TTC549 (cell line): Measurements from ENCODE around the gene VEZF1.

Experiments used
- FAIRE-seq: peaks from 2 replicates; lab custom pipeline; 2012; peaks lifted over from hg19 to GRCh38; lab: Jason Lieb, UNC

Gene VEZF1

GRCh38 chr17:57948555-57949420 lies 39.3 kb downstream of the VEZF1 start:
- no peak for FAIRE-seq

DNA sequence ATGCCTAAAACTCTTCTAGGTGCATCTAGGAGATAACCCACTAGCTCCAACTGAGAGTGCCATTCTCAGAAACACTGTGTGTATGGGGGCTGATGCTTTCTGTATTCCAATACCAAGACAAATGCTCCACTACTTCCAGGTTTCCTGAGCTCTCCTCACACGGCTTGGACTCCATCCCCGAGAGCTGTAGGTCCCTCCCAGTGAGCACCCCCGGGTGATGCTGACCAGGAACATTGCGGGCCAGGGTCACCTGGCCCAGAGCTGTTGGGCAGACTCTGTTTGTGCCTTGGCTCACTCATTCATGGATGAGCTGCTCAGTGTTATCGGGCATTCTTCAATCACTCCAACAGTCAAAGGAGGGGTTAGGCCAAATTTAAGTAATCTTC lies 39.9 kb downstream of the VEZF1 start:
- no peak for FAIRE-seq

DNA sequence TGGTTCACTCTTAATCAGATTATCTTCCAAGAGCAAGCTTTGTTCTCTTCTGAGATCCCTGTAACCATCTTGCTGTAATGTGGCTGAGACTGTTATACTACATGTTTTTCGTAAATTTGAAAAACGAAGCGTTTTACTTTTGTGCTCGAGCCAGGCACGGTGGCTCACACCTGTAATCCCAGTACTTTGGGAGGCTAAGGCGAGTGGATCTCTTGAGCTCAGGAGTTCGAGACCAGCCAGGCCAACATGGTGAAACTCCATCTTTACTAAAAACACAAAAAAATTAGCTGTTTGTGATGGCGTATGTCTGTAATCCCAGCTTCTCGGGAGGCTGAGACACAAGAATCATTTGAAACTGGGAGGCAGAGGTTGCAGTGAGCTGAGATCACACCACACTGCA lies 40.7 kb downstream of the VEZF1 start:
- FAIRE-seq = no peak

- FAIRE-seq = no peak
Measured at GRCh38 chr17:57946798-57947358, 41.2 kb downstream of the VEZF1 start.

DNA sequence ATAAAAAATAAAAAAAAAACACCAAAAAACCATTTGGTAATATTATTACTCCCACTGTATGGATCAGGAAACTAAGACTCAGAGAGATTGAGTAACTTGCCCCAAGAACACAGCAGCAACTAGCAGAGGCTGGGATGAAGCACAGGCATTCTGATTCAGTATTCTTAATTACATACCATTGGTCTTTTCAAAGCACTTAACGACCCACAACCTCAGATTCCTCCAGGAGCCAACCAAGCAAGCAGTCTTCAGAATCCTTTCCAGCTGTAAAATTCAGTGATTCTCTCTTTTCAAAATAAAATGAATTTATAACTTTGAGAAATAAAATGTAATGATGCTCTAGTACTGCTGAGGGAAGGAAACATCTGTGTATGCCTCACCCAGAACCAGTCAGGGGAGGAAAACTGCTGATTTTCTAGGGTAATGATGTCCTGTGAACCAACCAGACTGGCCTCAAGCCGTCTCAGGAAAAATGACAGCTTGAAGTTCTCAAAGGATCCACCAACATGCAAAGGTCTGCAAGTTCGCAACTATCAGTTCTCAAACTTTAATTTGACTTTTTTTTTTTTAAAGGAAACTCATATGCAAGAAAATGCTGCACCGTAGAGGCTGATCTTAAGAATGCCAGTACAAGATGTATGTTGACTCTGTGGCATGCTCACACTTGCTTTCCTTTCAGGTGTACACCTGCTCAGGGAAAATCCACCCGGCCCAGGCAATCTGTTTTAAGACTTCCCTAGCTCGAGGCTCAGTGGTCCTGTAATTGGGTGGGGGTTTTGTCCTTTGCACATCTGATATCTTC lies 41.9 kb downstream of the VEZF1 start:
- FAIRE-seq = no peak

- no peak for FAIRE-seq
Measured at GRCh38 chr17:57944908-57945307, 43.1 kb downstream of the VEZF1 start.

- no peak for FAIRE-seq
Measured at GRCh38 chr17:57943645-57944044, 44.4 kb downstream of the VEZF1 start.

GRCh38 chr17:57943140-57943539 lies 44.9 kb downstream of the VEZF1 start:
- FAIRE-seq = no peak

DNA sequence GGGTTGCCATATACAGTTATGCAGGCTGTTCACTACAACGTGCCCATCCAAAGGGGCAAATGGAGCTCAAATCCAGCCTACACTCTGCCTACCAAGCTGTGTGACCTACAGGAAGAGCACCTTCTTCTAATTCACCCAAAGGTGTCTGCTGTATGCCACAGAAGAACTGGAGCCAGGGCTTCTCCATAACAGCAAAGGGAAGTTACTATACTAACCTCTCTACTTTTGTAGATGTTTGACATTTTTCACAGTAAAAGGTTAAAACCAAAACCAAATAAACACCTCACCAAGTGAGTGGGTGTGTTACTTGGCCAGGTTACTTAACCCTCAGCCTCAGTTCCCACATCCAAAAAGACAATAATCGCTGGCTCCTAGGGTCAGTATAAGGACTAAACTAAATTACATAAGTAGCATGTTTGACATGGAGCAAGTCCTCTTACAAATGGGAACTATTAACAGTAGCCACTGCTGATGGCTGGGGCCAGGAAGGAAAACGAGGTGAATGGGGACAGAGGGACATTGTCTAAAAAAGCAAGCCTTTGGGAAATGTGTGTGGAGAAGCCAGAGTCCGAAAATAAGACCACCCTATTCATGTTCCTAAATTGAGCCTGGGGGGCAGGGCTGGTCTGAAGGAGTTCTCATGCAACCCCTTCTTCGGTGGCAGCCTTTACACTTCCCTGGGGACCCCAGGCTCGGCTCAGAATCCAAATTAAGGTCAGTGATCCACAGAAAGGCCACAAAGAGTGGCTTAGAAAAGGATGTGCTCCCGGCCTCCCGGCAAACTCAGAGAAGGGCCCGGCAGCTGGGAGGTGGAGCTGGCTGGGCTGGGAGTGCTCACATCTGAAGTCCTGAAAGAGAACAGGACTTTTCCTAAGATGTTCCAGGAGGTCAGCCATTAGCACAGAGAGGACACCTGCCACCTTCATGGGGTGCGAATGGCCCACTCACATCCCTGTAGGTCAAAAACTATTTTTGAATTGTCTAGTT lies 46.4 kb downstream of the VEZF1 start:
- no peak for FAIRE-seq

DNA sequence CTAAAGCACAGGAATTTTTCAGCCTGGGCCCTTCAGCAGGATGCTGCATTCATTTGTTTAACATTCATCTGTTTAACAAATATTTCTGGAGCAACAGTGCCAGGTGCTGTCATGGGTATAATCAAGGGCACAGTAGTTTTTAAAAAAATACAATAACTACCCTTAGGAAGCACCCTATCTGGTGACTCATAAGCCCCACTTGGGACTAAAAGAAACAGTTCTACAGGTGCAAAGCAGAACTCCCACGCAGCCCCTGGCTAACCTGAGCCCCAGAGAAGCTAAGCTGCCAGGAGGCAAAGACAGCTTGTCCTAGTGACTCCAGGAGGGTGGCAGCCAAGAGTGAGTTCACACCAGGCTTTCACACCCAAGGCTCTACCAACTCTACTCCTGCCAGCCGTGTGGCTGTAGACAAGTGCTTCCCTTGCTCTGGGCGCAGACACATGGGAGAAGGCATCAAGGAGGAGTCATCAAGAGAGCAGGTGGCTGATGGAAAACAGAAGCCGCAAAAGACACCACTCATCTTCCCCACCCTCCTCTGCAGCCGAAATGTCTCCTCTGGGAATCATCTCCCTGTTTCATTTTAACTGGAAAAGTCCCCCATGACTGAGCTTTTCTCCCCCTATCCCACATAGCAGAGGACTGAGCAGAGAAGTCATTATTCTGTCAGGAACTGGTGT lies 47.3 kb downstream of the VEZF1 start:
- FAIRE-seq = no peak

- no peak for FAIRE-seq
Measured at GRCh38 chr17:57940231-57940630, 47.8 kb downstream of the VEZF1 start.

GRCh38 chr17:57939797-57940196 lies 48.3 kb downstream of the VEZF1 start:
- FAIRE-seq = no peak

DNA sequence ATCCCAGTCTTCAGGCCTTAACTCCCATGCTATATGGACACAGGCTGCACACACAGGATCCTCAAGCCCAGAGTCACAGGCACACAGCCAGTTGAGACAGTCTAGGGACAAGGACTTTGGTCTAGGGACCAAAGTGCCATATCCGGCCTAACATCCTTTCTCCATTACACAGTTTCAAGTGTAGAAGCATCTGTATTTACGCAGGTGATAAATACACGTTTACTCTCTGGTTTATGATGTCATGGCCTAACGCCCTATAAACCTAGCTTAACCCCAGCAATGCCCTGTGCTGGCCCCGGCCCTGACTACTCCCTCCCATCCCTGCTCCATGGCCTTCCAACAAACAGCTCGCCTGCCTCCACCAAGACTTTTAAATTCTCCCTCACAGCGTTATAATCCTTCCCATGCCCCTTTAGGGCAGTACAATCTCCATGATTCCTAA lies 50.0 kb downstream of the VEZF1 start:
- no peak for FAIRE-seq

DNA sequence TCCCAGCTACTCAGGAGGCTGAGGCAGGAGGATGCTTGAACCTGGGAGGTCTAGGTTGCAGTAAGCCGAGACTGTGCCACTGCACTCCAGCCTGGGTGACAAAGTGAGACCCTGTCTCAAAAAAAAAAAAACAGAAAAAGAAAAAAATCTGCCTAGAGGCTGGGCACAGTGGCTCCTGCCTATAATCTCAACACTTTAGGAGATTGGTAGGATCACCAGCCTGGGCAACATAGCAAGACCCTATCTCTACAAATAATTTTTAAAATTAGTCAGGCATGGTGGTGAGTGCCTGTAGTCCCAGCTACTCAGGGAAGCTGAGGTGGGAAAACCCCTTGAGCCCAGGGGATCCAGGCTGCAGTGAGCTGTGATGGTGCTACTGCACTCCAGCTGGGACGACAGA lies 50.6 kb downstream of the VEZF1 start:
- FAIRE-seq = no peak

GRCh38 chr17:57935833-57936807 lies 51.9 kb downstream of the VEZF1 start:
- no peak for FAIRE-seq

GRCh38 chr17:57931488-57932137 lies 56.4 kb downstream of the VEZF1 start:
- no peak for FAIRE-seq

DNA sequence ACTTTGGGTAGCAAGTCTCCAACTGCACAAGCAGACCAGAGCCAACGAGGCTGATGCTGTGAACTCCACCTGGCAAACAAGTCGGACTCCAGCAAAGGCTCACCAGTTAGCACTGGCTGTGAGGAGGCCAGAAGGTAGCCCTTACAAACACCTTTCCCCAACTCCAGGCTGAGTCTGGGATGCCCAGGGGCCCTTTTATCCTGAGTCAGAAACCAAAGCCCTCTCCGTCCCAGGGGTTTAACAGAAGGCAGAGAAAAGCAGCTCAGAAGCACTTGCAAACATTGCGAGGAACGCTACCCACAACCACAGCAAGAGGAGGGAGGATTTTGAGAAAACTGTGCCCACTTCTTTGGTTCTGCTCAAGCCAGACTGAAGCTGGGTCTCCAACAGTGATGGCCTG lies 57.8 kb downstream of the VEZF1 start:
- FAIRE-seq = no peak

DNA sequence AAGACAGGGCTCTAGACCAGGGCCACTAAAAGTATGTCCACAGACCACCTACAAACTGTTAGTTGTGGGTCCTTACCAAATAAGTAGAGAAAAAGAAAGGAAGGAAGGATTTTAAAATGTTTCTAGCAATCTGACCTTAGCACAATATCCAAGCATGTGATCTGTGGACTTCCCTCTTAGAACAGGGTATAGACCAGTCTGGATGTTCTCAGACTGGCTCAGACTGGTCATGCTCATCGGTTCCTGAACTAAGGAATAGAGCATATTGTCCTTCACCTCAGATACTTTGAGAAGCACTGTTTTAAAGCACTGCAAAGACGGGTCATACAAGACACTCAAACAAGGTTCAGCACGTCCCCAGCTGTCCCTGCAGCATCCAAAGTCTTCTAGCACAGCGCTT lies 58.7 kb downstream of the VEZF1 start:
- FAIRE-seq = no peak

DNA sequence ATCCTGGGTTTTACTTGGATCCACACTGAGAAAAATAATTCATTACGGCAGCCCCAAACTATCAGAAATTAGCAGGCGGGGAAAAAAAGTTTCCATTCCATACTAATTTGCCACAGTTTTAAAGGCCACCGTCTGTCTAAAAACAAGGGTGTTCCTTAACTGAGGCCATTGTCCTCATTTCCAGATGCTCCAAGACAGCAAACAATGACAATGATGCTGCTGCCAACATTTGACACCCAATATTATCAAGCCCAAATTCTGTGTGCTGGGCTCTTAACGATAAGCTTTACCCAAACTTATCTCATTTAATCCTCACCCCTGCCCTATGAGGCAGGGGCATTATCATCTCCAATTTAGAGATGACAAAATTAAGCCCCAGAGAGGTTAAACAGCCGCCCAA lies 59.1 kb downstream of the VEZF1 start:
- FAIRE-seq = no peak
